Pancreas (tissue), 10 donors: Measurements from ENCODE around the gene ALG6. TPM values are rescaled to one million over a fixed set of nuclear protein-coding genes. Genes with fewer than 3 reads are reported as not detected.

Experiments
- ATAC-seq, 4 donors: fragments of 200-7000 bp; cut with Tn5 transposase; one replicate each; pipeline versions ENCODE4 v1.8.0 to v1.9.1; 2020; ENCODE audit warnings: mild to moderate bottlenecking in 4 of 4, moderate library complexity in 4 of 4
- DNase-seq, 6 donors: peaks; one replicate each; pipeline ENCODE4 v3.0.0-alpha.2; 2020
- FAIRE-seq: peaks from 2 replicates; lab custom pipeline; 2012; peaks lifted over from hg19 to GRCh38; lab: Jason Lieb, UNC
- H3K27ac ChIP-seq, 4 donors: fragments of 200-600 bp; sonication (generic); 1 replicate in 3 of 4; 2 replicates in 1 of 4; pipeline versions ENCODE4 v1.5.0 to v1.8.0; 2020
- H3K27me3 ChIP-seq, 4 donors: fragments of 200-600 bp; one replicate each; pipeline ENCODE4 v1.8.0; 2021
- H3K36me3 ChIP-seq, 3 donors: fragments of 200-600 bp; sonication (generic) in 1 of 3; one replicate each; pipeline versions ENCODE4 v1.5.0 to v1.8.0; 2020 to 2021
- H3K4me1 ChIP-seq, 3 donors: fragments of 200-600 bp; one replicate each; pipeline ENCODE4 v1.8.0; 2021
- H3K4me3 ChIP-seq, 4 donors: fragments of 200-600 bp; sonication (generic) in 2 of 4; one replicate each; pipeline versions ENCODE4 v1.5.0 to v1.8.0; 2020 to 2021
- H3K9me3 ChIP-seq, 4 donors: fragments of 200-600 bp; one replicate each; pipeline ENCODE4 v1.8.0; 2021
- WGBS, 2 donors: extraction: QIAGEN DNeasy Blood & Tissue Kit; methylation state at CpG; one replicate each; pipeline ENCODE4 v1.1.7; 2013; 5-methylcytosine and 5-hydroxymethylcytosine counted together
- intact Hi-C, 3 donors: fragments of 100-400 bp; cut with DNase I; formaldehyde crosslinking; loops; one replicate each; pipeline versions ENCODE4 v1.11.1 to v1.14.2; 2022
- polyA plus RNA-seq, 2 donors: library from polyadenylated mRNA; stranded (reverse); fragments of 200-250 nt; gene quantifications; one replicate each; pipeline ENCODE4 v1.2.3, GENCODE V29; 2013
- total RNA-seq, 6 donors: library from RNA; stranded (reverse); fragmentation: NEBNext Ultra II Directional in 4 of 6; extraction: Animal tissue kit (Norgen Biotek cat#: 25700) in 4 of 6; gene quantifications; one replicate each; pipeline versions ENCODE4 v1.2.1 to v1.2.4, GENCODE V29; 2021 to 2023
- TF ChIP-seq, protein P1 (sequence below), 4 donors: fragments of 200-600 bp; sonication (generic) in 3 of 4; IDR thresholded peaks; one replicate each; pipeline versions ENCODE4 v1.5.0 to v1.8.0; 2021; ENCODE audit warnings: antibody characterized with exemption in 4 of 4
- donor health status: healthy with polysubstance abuse.
- donor health status: DM: no; HTN: no; CAD: no; lungs with moderate emphysema.
- donor health status: DM: no; HTN: no; CAD: no.
- donor health status: control.
- donor health status: control.
- donor health status: Bipolar disorder and iron deficiency.
- donor health status: DM: yes; HTN: yes; CAD: no.
- donor health status: DM: no; HTN: no; CAD: no.
- donor health status: DM: no; HTN: no; CAD: no.
- donor health status: DM: yes; HTN: yes; CAD: no.

ALG6 gene
- total and polyA plus RNA-seq, 8 donors = 3.1 to 11.5 (median 5.2) TPM

DNA sequence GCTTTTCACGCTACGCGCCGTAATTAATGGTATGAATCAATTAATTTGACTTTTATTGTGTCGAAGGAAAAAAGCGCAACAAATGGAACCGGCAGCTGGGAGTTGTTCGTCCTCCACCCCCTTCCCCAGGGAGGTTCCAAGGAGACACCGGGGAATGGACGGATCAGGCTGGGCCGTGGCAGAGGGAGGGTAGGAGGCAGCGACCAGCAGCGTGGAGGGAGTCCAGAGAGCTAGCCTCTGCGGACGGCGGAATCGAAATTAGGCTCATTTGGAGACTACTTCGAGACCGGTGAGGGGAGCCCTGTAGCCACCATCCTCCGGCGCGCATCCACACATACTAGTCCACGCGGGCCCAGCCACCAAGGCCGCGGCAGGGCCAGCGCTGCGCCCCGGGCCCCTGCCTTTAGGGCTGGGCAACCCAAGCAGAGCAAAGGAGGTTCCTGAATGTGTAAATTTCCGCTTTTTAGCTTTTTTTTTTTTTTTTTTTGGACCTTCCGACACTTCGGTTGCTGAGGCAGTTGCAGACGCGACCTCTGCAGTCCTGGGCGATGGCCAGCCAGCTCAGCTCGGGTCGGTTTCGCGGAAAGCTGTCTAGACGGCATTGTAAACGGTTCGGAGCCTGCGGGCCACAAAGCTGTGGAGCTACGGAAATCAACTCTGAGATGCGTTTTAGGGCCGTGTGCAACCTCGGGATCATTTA, 47.3 kb upstream of the ALG6 start:
- H3K4me3 ChIP-seq = no peak overlapping the region
- peaks cover 15 to 74% (median 43%) of the 10 kb centered on the region in 4 donors for H3K27me3 ChIP-seq
- peaks cover 0 to 7% (median 0%) of the 10 kb centered on the region in 3 donors for H3K4me1 ChIP-seq
- intact Hi-C loops = loop anchor here in 1 of 3 donors (10.0 kb wide), 1 partner anchor 115 kb away; no protein-coding TSS in a partner anchor
- ATAC-seq = no peak
- no peak for FAIRE-seq
- TF ChIP-seq, protein P1, sequence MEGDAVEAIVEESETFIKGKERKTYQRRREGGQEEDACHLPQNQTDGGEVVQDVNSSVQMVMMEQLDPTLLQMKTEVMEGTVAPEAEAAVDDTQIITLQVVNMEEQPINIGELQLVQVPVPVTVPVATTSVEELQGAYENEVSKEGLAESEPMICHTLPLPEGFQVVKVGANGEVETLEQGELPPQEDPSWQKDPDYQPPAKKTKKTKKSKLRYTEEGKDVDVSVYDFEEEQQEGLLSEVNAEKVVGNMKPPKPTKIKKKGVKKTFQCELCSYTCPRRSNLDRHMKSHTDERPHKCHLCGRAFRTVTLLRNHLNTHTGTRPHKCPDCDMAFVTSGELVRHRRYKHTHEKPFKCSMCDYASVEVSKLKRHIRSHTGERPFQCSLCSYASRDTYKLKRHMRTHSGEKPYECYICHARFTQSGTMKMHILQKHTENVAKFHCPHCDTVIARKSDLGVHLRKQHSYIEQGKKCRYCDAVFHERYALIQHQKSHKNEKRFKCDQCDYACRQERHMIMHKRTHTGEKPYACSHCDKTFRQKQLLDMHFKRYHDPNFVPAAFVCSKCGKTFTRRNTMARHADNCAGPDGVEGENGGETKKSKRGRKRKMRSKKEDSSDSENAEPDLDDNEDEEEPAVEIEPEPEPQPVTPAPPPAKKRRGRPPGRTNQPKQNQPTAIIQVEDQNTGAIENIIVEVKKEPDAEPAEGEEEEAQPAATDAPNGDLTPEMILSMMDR (IDR thresholded peaks at IDR 0.05) = no peak
- no peaks in the 10 kb centered on the region for H3K9me3 ChIP-seq
- WGBS, 2 donors = 13 to 17% methylated on average over 47 of the region's 47 CpGs
- no peaks in the 10 kb centered on the region for H3K36me3 ChIP-seq
- DNase-seq = peak in 2 of 6 donors; percentile 54 to 56
- no peak overlapping the region for H3K27ac ChIP-seq

DNA sequence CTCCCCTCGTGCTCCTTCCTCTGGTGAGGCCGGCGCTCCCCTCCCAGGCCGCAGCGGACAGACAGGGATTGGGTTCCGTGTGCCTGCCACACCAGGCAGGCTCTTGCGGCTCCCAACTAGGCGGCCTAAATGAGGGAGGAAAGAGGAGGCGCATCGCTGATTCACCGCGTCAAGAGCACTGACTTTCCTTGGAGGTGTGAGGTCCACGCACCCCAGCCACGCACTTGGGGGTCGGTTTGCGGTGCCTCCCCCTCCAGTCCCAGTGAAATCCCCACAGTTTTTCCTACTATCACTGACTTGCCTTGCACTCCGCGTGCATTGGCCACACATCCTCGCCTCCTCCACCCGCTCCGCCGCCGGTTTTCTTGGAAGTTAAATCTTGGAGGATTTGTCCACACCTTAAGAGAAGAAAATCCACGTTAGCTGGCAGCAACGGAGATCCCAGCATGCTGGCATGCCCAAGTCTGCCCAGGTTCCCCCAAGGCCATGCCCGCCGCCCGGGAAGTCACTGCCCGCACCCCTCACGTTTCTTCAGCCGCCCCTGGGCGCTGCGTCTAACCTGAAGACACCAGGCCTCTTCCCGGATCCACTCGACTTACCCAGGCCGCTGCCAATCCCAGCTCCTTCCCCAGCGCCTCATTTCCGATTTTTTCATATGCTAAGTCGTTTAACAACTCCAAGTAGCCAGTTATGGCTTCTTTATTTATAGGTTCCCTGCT, 46.2 kb upstream of the ALG6 start:
- ATAC-seq (no peak), FAIRE-seq (no peak), DNase-seq (peak in 1 of 6 donors; percentile 47)
- Histone ChIP-seq H3K27ac (no peak overlapping the region), H3K9me3 (no peaks in the 10 kb centered on the region), H3K4me1 (peaks cover 0 to 7% (median 0%) of the 10 kb centered on the region in 3 donors), H3K27me3 (peaks cover 20 to 80% (median 49%) of the 10 kb centered on the region in 4 donors), H3K4me3 (no peak overlapping the region), H3K36me3 (no peaks in the 10 kb centered on the region)
- 20% methylated on average over 36 to 39 of the region's 39 CpGs for WGBS, 2 donors
- intact Hi-C loops = loop anchor here in 1 of 3 donors (10.0 kb wide), 1 partner anchor 114 kb away; no protein-coding TSS in a partner anchor
- TF ChIP-seq, protein P1 (IDR thresholded peaks at IDR 0.05) = no peak

DNA sequence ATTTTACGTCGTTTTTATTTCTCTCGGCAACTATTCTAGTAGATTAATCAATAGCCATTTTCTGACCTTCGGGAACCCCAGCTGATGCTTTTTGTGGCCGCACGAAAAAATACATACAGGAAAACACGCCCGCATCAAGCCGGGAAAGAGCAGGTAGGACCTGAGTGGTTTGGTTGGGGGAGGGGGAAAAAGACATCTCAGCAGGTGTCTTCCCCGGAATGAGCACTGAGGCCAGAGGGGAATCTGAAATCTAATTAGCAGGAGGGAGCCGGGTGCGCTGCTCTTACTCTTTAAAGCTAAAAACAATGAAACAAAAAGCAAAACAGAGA, 45.7 kb upstream of the ALG6 start:
- intact Hi-C loops = loop anchor here in 1 of 3 donors (10.0 kb wide), 1 partner anchor 113 kb away; no protein-coding TSS in a partner anchor
- Histone ChIP-seq H3K36me3 (no peaks in the 10 kb centered on the region), H3K27ac (no peak overlapping the region), H3K4me3 (peak overlapping the region; percentile 28 to 45 (median 35)), H3K4me1 (peaks cover 0 to 7% (median 0%) of the 10 kb centered on the region in 3 donors), H3K9me3 (no peaks in the 10 kb centered on the region), H3K27me3 (peaks cover 20 to 82% (median 51%) of the 10 kb centered on the region in 4 donors)
- ATAC-seq (no peak), FAIRE-seq (no peak), DNase-seq (no peak)
- WGBS, 2 donors = 11 to 13% methylated on average over 12 of the region's 12 CpGs
- TF ChIP-seq, protein P1 (IDR thresholded peaks at IDR 0.05) = no peak

DNA sequence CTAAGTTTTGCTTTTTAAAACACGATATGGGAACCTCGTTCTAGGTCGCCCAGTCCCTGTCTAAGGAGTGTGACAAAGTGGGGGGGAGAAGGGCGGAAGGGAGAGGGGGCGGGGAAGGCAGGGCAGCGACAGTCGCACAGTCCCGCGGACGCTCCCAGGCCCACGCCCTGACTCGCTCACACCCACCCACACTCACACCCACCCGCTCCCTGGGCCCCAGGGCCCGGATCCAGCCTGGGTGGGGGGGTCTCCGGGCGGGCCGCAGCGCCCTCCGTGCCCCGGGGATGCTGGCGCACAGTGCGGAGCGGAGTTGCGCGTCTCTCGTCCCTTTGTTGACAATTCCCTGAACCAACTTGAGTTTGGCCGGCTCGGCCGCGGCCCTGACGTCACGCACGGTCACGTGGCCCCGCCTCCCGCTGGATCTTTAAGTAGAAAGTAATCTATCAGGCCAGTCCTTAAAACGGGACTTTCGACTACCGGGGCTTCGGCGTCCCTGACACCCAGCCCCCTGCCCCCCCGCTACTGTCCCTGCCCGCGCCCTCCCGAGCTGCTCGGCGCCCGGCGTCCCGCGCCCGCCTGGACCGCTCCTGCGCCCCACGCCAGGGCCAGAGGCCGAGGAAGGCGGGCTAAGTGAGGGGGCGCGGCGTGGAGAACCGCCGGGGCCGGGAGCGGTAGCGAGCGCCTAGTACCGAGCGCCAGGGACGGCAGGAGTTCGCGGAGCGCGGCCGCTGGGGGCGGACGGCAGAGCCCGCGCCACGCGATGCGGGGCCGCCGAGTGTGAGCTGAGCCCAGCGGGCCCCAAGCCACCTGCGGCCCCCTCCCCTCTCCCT, 45.1 kb upstream of the ALG6 start, which contains the start of gene FOXD3:
FOXD3 (plus strand) TSS at position 454 of the 830 bp plus-strand sequence. CDS start 492 bp downstream, outside the sequence.
- no peak for FAIRE-seq

More for the DNA sequence above, 45.1 kb upstream of the ALG6 start, which contains the start of gene FOXD3:
- TF ChIP-seq, protein P1 (IDR thresholded peaks at IDR 0.05) = no peak
- intact Hi-C loops = loop anchor here in 1 of 3 donors (10.0 kb wide), 1 partner anchor 112 kb away; no protein-coding TSS in a partner anchor
- H3K27me3 ChIP-seq = peaks cover 20 to 85% (median 51%) of the 10 kb centered on the region in 4 donors
- H3K36me3 ChIP-seq = no peaks in the 10 kb centered on the region
- 3 to 5% methylated on average over 43 to 84 of the region's 85 CpGs for WGBS, 2 donors
- ATAC-seq (peak; percentile 61 to 77 (median 66)), DNase-seq (peak; percentile 46 to 81 (median 67))
- H3K4me3 ChIP-seq = peak within 1 kb of the TSS; percentile 28 to 45 (median 35)
- H3K9me3 ChIP-seq = no peaks in the 10 kb centered on the region
- no peak within 1 kb of the TSS for H3K27ac ChIP-seq
- H3K4me1 ChIP-seq = peaks cover 0 to 7% (median 0%) of the 10 kb centered on the region in 3 donors
